Measurements from ENCODE around the gene ATRNL1.

Gene ATRNL1

GRCh38 chr10:115851695-115852094 lies 758.5 kb downstream of the ATRNL1 start:
- no peak for FAIRE-seq

DNA sequence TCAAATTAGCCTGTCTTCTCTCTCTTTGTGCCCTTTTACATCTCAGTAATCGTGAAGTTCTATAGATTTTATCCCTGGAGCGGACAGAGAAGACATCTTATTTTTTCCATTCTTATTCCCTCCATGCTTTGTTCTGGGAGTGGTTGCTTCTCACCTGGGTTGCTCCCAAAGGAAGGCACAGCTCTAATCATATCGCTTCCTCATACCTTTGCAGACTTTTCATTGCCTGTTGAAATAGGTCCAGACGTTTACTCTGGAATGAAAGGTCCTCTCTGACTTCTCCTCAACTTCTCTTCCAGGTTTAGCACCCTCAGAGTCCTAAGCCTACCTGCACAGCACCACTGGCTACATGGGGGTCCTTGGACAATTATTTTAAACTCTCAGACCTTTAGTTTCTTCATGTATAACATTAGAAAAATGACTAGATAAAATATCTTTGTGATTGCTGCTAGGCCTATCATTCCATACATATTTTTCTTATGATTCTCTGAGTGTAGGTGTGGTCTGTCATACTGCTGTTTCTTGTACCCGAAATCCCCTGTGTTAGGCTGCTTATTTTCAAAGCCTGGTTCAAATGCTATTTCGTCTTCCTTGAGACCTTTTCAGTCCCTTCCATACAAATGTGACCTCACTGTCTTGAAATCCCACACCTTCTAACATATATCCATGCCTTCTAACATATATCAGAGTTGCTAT lies 761.7 kb downstream of the ATRNL1 start:
- FAIRE-seq = no peak

GRCh38 chr10:115856580-115856979 lies 763.4 kb downstream of the ATRNL1 start:
- no peak for FAIRE-seq

DNA sequence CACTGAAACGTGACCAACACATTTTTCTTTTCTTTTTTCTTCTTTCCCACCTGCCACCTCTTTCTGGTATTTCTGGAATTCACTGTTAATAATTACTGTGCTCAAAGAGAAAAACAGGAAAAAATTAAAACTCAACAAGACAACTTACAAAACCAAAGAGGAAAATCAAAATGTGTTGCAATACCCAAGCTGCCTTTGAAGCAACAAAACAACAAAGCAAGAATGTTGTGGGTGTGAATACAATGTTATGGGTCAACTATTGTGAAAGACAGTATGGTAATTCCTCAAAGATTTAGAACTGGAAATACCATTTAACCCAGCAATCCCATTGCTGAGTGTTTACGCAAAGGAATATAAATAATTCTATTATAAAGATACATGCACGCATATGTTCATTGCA lies 764.7 kb downstream of the ATRNL1 start:
- peak; percentile 37 for FAIRE-seq

DNA sequence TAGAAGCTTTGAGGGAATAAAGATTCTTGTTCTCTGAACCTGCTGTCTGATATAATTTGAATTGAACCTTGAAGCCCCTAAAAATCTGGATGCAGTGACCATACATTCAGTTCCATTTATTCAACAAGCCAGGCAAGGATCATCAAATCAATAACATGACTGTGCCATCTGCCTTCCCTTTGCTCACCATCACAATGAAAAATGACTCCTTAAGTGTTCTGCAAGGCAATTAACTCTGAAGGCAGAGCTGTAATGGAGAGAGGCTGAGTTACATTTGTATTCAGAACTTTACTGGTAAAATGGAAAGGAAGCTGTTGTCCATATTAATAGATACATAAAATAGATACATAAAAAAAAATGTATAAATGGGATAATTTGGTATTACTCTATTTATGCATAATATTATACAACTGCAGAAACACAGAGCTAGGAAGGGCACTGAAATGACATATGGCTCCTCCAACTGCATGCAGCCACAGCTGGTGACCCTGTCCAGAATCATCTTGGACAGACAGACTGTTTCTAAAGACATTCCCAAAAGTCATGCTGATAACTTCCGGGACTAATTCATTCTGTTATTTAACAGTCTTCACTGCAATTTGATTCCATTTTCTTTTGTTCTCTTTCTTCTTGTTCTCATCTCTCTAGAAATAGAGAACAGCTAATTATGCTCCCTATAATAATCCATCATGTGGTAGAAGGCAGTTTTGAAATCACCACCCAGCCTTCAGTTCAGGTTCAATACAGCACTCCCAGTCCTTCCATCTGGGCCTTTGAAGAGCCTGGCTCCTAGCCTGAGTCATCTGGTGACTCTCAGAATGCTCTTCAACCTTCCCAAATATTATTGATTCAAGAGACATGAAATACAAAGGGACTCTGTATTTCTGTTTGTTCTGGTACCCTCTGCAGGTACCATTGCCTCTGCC lies 767.3 kb downstream of the ATRNL1 start:
- FAIRE-seq = no peak

DNA sequence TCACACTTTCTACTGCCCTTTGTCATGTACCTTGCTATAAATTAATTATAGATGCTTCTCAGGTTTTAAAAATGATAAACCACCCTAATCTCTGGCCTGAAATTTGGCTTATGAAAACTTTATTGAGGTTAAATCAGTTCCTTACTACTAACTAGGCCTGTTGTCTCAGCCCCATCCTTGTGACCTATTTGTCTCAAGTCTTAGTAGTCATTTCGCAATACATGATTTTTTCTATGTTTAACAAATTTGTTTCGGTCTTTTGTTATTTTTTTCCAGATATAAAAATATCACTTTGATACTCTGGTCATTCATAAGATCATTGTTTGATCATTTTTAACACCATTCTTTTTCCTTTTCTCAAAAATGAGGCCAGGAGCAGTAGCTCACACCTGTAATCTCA lies 768.3 kb downstream of the ATRNL1 start:
- FAIRE-seq = no peak

- no peak for FAIRE-seq
These were observed 768.7 kb downstream of the ATRNL1 start for GRCh38 chr10:115861864-115862263.

DNA sequence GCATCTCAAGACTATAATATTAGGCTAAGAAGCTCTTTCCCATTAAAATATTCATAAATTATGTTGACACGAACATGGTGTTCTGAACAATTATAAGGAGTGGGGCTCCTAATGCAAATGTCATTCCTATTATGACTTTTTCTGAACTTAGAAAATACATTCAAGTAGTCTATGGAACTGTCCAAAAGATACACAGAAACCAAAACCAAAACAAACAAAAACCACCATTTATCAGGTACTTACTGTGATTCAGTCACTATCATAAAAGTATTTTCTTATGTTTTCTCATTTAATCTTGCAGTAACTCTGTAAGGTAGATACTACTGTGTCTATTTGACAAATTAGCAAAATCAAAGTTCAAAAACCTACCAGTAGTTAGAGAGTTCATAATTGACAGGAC lies 773.0 kb downstream of the ATRNL1 start:
- no peak for FAIRE-seq

DNA sequence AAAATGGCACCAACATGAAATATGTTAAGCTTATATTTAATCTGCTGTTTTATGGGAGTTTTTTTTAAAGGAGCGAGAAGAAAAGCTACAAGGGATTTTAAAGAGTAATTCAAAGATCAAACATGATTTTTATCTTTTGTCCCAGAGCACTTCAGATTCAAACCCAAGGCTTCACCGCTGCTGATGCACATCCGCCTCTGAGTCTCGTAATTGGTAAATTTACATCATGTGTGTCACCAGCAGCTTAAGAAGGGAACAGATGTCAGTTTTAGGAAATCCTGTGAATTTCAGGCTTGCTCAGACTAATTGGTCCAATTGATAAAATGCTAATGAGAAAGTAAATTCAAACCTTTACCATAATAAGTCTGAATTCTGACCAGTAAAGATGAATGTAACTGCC lies 773.5 kb downstream of the ATRNL1 start:
- FAIRE-seq = no peak

GRCh38 chr10:115867305-115867704 lies 774.1 kb downstream of the ATRNL1 start:
- no peak for FAIRE-seq

GRCh38 chr10:115871855-115872254 lies 778.7 kb downstream of the ATRNL1 start:
- FAIRE-seq = no peak

GRCh38 chr10:115875172-115875571 lies 782.0 kb downstream of the ATRNL1 start:
- no peak for FAIRE-seq

GRCh38 chr10:115879372-115880089 lies 786.4 kb downstream of the ATRNL1 start:
- FAIRE-seq = no peak

- FAIRE-seq = no peak
These were observed 788.9 kb downstream of the ATRNL1 start for GRCh38 chr10:115882021-115882420.

GRCh38 chr10:115883372-115883771 lies 790.2 kb downstream of the ATRNL1 start:
- no peak for FAIRE-seq

DNA sequence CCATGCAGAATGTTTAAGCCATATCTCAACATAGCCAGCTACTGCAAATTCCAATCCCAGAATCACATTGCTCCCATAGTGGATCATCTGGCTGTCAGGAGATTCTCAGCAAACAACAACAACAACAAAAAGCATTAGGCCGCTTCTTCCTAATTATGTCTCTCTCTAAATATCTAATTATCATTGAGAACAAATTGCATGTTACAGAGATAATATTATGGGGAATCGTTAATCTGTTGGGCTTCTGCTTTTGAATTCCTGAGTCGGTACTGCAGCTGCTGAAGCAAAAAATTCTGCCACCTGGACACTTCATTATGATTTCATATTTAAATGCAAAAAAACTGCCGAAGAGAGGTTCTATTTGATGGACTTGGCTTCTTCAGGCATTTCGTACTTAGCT lies 791.2 kb downstream of the ATRNL1 start:
- no peak for FAIRE-seq

- FAIRE-seq = no peak
These were observed 802.0 kb downstream of the ATRNL1 start for GRCh38 chr10:115895166-115895565.

GRCh38 chr10:115898242-115898641 lies 805.1 kb downstream of the ATRNL1 start:
- FAIRE-seq = no peak

DNA sequence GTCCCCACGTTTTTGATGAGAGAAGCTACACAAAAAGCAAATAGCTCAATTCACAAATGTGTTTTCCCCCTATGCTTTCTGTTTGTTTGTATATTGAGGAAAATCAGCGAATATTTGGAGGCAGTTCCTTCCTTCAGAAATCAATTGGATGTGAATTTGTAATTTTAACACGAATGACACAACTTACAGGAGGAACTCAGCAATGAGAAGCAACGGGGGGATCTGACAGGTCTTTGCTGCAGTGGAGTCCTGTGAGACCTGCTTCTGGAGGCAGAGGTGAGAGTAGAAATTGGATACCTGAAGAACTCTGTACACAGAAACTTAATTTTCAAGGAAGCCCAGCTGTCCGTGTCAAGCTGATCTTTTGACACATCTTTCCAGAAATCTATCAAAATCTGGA lies 809.4 kb downstream of the ATRNL1 start:
- no peak for FAIRE-seq

DNA sequence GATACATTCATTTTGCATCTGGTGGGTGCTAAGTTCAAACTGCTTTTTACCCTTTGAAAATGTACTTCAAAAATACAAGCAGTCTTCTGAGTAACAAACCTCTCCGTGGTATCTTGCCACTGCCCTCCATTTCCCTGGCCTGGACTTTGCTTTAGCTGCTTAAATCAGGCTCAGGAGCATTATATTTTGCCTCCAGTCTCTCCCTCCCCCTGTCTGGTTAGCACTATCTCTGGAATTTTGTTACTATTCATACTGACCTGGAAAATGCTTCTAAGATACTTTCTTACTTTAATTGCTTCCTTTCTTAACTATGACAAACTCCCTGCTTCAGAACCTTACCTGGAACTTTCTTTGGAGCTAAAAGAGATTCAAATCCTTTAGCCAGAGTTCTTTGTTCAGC lies 810.0 kb downstream of the ATRNL1 start:
- no peak for FAIRE-seq

DNA sequence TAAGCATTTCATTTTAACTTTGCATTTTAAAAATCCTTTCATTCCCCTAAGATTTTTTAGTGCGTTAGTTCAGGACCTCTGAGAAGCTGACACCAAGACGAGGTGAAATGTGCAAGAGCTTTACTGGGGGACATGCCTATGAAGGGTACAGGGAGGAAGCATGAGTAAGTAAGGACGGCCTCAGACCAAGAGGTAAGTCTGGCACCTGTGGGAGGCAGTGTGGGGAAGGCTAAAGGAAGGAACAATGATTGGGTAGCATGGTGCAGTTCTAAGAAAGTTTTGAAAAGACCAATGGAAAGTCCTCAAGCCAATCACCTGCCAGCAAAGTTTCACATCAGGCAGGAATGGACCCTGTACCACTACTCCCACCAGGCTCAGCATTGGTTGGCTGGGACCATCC lies 810.7 kb downstream of the ATRNL1 start:
- no peak for FAIRE-seq

- FAIRE-seq = no peak
These were observed 815.9 kb downstream of the ATRNL1 start for GRCh38 chr10:115909037-115909436.

GRCh38 chr10:115909962-115910731 lies 817.0 kb downstream of the ATRNL1 start:
- FAIRE-seq = no peak

Measured in endometrium (tissue), 2 donors.